OCI-LY3 (cell line): ENCODE data around the gene CWC27.

Experiments
- H2AFZ ChIP-seq: fragments of 200-600, 300-600 bp; shearing (Covaris generic); 2 replicates; pipeline ENCODE4 v1.6.0; 2014; ENCODE audit warnings: antibody characterized with exemption, low read depth, low read length
- H3K27ac ChIP-seq: fragments of 200-600, 300-600 bp; sonication (generic); 2 replicates; pipeline ENCODE4 v1.5.1; 2014; ENCODE audit warnings: mild to moderate bottlenecking, low read length, moderate library complexity, mixed read lengths
- H3K27me3 ChIP-seq: fragments of 200-600, 300-600 bp; sonication (generic); 2 replicates; pipeline ENCODE4 v1.6.1; 2014; ENCODE audit warnings: low read depth, low read length, mixed read lengths
- H3K36me3 ChIP-seq: fragments of 200-600, 300-600 bp; sonication (generic); replicated peaks from 2 replicates; pipeline ENCODE3; 2014; ENCODE audit warnings: low read depth, low read length, mixed read lengths
- H3K4me1 ChIP-seq: fragments of 300-600, 200-600 bp; sonication (generic); 2 replicates; pipeline ENCODE4 v1.6.1; 2014; ENCODE audit warnings: low read length, mixed read lengths
- H3K4me2 ChIP-seq: fragments of 200-600, 300-600 bp; sonication (generic); 2 replicates; pipeline ENCODE4 v1.6.1; 2014; ENCODE audit warnings: low read length, mixed read lengths
- H3K4me3 ChIP-seq: fragments of 300-600, 200-600 bp; sonication (generic); 2 replicates; pipeline ENCODE4 v1.5.1; 2014; ENCODE audit warnings: antibody characterized with exemption, mild to moderate bottlenecking, low read length, moderate library complexity
- H3K79me2 ChIP-seq: fragments of 300-600, 200-600 bp; shearing (Covaris generic); 2 replicates; pipeline ENCODE4 v1.6.1; 2014; ENCODE audit warnings: mild to moderate bottlenecking, low read length, mixed read lengths
- H3K9ac ChIP-seq: fragments of 300-600, 200-600 bp; shearing (Covaris generic); 2 replicates; pipeline ENCODE4 v1.6.0; 2014; ENCODE audit warnings: mild to moderate bottlenecking, low read length, moderate library complexity
- H3K9me3 ChIP-seq: fragments of 200-600, 300-600 bp; shearing (Covaris generic); 2 replicates; pipeline ENCODE4 v1.6.1; 2014; ENCODE audit warnings: low read length, mixed read lengths; ENCODE audit not compliant: insufficient read depth
- H4K20me1 ChIP-seq: fragments of 200-600, 300-600 bp; sonication (generic); 2 replicates; pipeline ENCODE4 v1.6.1; 2016; ENCODE audit warnings: low read length, mixed read lengths; ENCODE audit not compliant: insufficient read depth
- EZH2phosphoT487 ChIP-seq: fragments of 200-600 bp; shearing (Covaris generic); IDR thresholded peaks from 2 replicates; pipeline ENCODE4 v1.6.1; 2018; ENCODE audit warnings: antibody characterized with exemption, mixed run types, low read depth
- TF ChIP-seq, protein P1 (sequence below): fragments of 200-600, 300-600 bp; sonication (generic); IDR thresholded peaks from 2 replicates; pipeline ENCODE4 v1.5.1; 2014; ENCODE audit warnings: antibody characterized with exemption, low read length, low read depth

Gene CWC27

DNA sequence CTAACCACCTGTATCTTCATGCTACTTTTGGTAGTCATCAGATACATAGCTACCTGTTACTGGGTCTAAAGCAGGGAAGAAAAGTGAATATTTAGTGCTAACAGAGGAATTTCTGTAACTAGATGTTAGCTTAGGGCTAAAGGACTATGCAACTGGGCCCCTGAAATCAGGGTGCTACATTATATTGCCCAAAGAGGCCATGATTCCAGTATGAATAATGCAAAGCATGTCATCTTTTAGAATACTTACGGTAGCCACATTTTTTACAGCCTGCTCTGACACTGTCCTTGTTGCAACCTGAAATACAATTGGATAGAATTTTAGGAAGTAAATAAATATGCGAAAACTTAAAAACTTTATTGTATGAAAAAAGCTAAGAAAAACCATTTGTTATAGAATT is 14.7 kb upstream of the CWC27 start:
- H3K36me3 ChIP-seq: peaks cover 4% of the 10 kb centered on the region
- no peak overlapping the region for H3K4me3 ChIP-seq
- H3K9ac ChIP-seq: no peak overlapping the region
- peaks cover 19% of the 10 kb centered on the region for H3K79me2 ChIP-seq
- TF ChIP-seq, protein P1, sequence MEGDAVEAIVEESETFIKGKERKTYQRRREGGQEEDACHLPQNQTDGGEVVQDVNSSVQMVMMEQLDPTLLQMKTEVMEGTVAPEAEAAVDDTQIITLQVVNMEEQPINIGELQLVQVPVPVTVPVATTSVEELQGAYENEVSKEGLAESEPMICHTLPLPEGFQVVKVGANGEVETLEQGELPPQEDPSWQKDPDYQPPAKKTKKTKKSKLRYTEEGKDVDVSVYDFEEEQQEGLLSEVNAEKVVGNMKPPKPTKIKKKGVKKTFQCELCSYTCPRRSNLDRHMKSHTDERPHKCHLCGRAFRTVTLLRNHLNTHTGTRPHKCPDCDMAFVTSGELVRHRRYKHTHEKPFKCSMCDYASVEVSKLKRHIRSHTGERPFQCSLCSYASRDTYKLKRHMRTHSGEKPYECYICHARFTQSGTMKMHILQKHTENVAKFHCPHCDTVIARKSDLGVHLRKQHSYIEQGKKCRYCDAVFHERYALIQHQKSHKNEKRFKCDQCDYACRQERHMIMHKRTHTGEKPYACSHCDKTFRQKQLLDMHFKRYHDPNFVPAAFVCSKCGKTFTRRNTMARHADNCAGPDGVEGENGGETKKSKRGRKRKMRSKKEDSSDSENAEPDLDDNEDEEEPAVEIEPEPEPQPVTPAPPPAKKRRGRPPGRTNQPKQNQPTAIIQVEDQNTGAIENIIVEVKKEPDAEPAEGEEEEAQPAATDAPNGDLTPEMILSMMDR: no peak
- no peak for TF ChIP-seq EZH2phosphoT487
- no peaks in the 10 kb centered on the region for H4K20me1 ChIP-seq
- H2AFZ ChIP-seq: no peak overlapping the region
- no peak overlapping the region for H3K4me2 ChIP-seq
- H3K9me3 ChIP-seq: no peaks in the 10 kb centered on the region
- no peaks in the 10 kb centered on the region for H3K27me3 ChIP-seq
- H3K4me1 ChIP-seq: peaks cover 7% of the 10 kb centered on the region; the same call in 1 of the 2 replicates
- no peak overlapping the region for H3K27ac ChIP-seq

DNA sequence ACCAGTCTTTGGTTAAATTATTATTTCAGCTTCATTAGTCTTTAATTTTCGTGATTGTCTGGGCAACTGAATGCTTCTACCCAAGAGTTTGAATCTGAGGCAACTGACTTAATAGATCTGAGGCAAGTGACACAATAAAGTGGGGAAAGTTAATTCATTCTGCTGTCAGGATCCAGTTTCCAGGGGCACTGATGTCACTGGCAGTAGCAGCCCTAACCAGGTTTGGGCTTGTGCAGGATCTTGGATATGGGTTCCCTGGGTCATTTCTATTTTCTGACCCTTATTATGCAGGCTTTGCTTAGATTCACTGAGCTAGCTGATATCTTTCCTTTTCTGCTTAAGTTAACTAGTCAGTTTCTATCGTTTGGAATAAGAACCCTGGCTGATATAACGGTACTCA is 9.8 kb upstream of the CWC27 start:
- H3K79me2 ChIP-seq: peaks cover 38% of the 10 kb centered on the region
- H3K27ac ChIP-seq: no peak overlapping the region
- no peaks in the 10 kb centered on the region for H3K36me3 ChIP-seq
- no peaks in the 10 kb centered on the region for H4K20me1 ChIP-seq
- H3K4me2 ChIP-seq: no peak overlapping the region
- TF ChIP-seq, protein P1: no peak
- TF ChIP-seq EZH2phosphoT487: no peak
- H3K9me3 ChIP-seq: no peaks in the 10 kb centered on the region
- no peaks in the 10 kb centered on the region for H3K4me1 ChIP-seq
- H3K4me3 ChIP-seq: no peak overlapping the region
- H3K9ac ChIP-seq: no peak overlapping the region
- no peaks in the 10 kb centered on the region for H3K27me3 ChIP-seq
- H2AFZ ChIP-seq: no peak overlapping the region

DNA sequence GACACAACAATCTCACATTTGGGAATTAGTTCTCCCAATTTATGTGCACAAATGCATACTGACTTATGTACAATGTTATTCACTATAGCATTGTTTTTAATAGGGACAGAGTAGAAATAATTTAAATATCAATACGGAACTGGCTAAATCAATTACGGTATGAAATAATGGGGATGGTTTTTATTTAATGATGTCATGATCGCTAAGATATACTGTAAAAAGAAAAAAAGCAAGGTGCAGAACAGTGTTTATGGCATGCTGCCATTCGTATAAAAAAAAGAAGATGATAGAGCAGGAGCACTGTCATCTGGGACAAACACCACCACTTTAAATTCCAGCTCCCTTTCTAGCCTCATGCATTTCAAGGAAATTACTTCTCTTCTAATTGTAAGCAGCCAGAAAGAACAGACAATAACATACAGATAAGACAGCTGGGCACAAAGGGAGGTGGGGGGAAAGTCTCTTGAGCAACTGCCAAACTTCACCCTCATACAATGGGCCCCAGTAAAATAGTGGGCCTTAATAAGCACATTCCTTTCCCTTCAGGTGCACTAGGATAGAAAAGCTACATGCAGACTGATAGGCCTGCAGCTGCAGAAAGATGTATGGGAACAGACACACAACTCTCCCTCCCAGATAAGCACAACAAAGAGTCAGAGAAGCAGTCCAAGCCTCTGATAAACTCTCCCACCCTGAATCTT is 8.6 kb upstream of the CWC27 start:
- Histone ChIP-seq H3K27me3 (no peaks in the 10 kb centered on the region), H4K20me1 (no peaks in the 10 kb centered on the region), H3K4me2 (no peak overlapping the region), H3K4me3 (no peak overlapping the region), H2AFZ (no peak overlapping the region), H3K9ac (no peak overlapping the region), H3K36me3 (no peaks in the 10 kb centered on the region), H3K79me2 (peaks cover 43% of the 10 kb centered on the region), H3K9me3 (no peaks in the 10 kb centered on the region), H3K4me1 (no peaks in the 10 kb centered on the region), H3K27ac (no peak overlapping the region)
- TF ChIP-seq, protein P1: no peak
- no peak for TF ChIP-seq EZH2phosphoT487

DNA sequence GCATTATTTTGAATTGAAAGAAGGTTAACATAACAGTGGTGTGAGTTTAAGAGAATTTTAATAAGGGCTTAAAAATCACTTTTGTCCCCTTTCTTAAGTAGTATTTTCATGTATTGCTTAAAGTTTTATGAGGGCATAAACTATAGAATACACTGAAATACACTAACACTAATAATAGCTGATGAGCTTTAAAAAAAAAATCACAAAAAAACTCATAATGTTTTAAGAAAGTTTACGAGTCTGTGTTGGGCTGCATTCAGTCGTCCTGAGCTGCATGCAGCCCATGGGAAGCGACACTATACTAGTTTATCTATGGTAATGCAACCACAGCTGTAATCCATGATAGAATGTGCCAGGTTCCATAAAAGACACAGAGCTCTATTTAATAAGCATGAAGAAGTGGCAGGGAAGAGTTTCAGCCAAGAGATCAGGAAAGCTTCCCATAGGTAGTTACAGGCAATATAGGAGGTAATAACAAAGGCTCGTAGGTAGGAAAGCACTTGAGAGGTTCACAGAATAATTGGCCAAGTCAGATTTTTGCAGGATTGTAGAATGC is 4.7 kb upstream of the CWC27 start:
- peaks cover 13% of the 10 kb centered on the region for H3K4me1 ChIP-seq
- H3K9ac ChIP-seq: no peak overlapping the region
- H3K9me3 ChIP-seq: no peaks in the 10 kb centered on the region
- no peak overlapping the region for H3K4me2 ChIP-seq
- TF ChIP-seq EZH2phosphoT487: no peak
- TF ChIP-seq, protein P1: no peak
- H3K36me3 ChIP-seq: no peaks in the 10 kb centered on the region
- no peak overlapping the region for H3K27ac ChIP-seq
- no peaks in the 10 kb centered on the region for H4K20me1 ChIP-seq
- no peak overlapping the region for H3K4me3 ChIP-seq
- no peaks in the 10 kb centered on the region for H3K27me3 ChIP-seq
- no peak overlapping the region for H2AFZ ChIP-seq
- H3K79me2 ChIP-seq: peaks cover 60% of the 10 kb centered on the region
